Natural killer cell (primary cell): ENCODE measurements around the gene TTC9B. TPM values are rescaled to one million over a fixed set of nuclear protein-coding genes. Genes with fewer than 3 reads are reported as not detected.

Experiments
- ATAC-seq, 3 donors: fragments of 150-1000 bp in 2 of 3; fragments of 200-7000 bp in 1 of 3; cut with Tn5 transposase; 1 replicate in 1 of 3; 2 replicates in 2 of 3; pipeline ENCODE4 v1.10.0; 2021; ENCODE audit warnings: mild to moderate bottlenecking in 2 of 3, moderate library complexity in 2 of 3
- DNase-seq, 2 donors: peaks; one replicate each; pipeline versions ENCODE4 v3.0.0 to v3.0.0-alpha.2; 2013 to 2021; ENCODE audit warnings: mixed read lengths in 1 of 2
- H3K27ac ChIP-seq: one replicate; pipeline ENCODE4 v1.5.1; 2013; ENCODE audit warnings: mild to moderate bottlenecking, low read length
- H3K27me3 ChIP-seq: one replicate; pipeline ENCODE4 v1.6.1; 2013; ENCODE audit warnings: low read length; ENCODE audit not compliant: control insufficient read depth, insufficient read depth
- H3K36me3 ChIP-seq: one replicate; pipeline ENCODE4 v1.6.1; 2013; ENCODE audit warnings: low read length; ENCODE audit not compliant: control insufficient read depth, insufficient read depth
- H3K4me1 ChIP-seq: one replicate; pipeline ENCODE4 v1.6.1; 2013; ENCODE audit warnings: low read length; ENCODE audit not compliant: control insufficient read depth, insufficient read depth
- H3K4me3 ChIP-seq: one replicate; pipeline ENCODE4 v1.5.1; 2013; ENCODE audit warnings: low read length
- H3K9me3 ChIP-seq: one replicate; pipeline ENCODE4 v1.6.1; 2013; ENCODE audit warnings: low read length; ENCODE audit not compliant: control insufficient read depth, insufficient read depth
- H3K27ac Mint-ChIP-seq, 2 donors: one replicate each; pipeline ENCODE4 v1.8.0; 2022; ENCODE audit warnings: mild to moderate bottlenecking in 2 of 2, mixed read lengths in 2 of 2, moderate library complexity in 1 of 2
- H3K27me3 Mint-ChIP-seq, 2 donors: one replicate each; pipeline ENCODE4 v1.8.0; 2022; ENCODE audit warnings: low read depth in 2 of 2, mixed read lengths in 2 of 2
- H3K36me3 Mint-ChIP-seq: one replicate; pipeline ENCODE4 v1.8.0; 2022; ENCODE audit warnings: mixed read lengths
- H3K4me1 Mint-ChIP-seq, 2 donors: one replicate each; pipeline ENCODE4 v1.8.0; 2022; ENCODE audit warnings: mixed read lengths in 2 of 2
- H3K4me3 Mint-ChIP-seq: one replicate; pipeline ENCODE4 v1.8.0; 2022; ENCODE audit warnings: mild to moderate bottlenecking, moderate library complexity, mixed read lengths
- H3K9me3 Mint-ChIP-seq, 2 donors: one replicate each; pipeline ENCODE4 v1.8.0; 2022; ENCODE audit warnings: mixed read lengths in 2 of 2
- CTCF ChIP-seq: fragments of 200-600 bp; IDR thresholded peaks from one replicate; pipeline ENCODE4 v1.8.0; 2022; ENCODE audit warnings: antibody characterized with exemption
- WGBS: methylation state at CpG from one replicate; pipeline ENCODE4 v1.1.7; 2013; ENCODE audit warnings: missing lambda C conversion rate; ENCODE audit not compliant: insufficient coverage; 5-methylcytosine and 5-hydroxymethylcytosine counted together
- intact Hi-C: fragments of 100-400 bp; cut with micrococcal nuclease; formaldehyde crosslinking; loops from one replicate; pipeline ENCODE4 v1.14.2; 2022
- total RNA-seq, 4 donors: library from RNA; stranded (reverse); fragments of 120-200 nt in 1 of 4; gene quantifications; one replicate each; pipeline versions ENCODE4 v1.2.3 to v1.2.4, GENCODE V29; 2013 to 2022

The TTC9B gene
- total RNA-seq, 3 donors from 2014 or later (not counting 1 experiment from before 2014, with no cell fraction given): not detected

GRCh38 chr19:40261631-40262030 is 43.4 kb upstream of the TTC9B start:
- Histone ChIP-seq H3K27me3 (no peaks in the 10 kb centered on the region), H3K27ac (no peak overlapping the region), H3K9me3 (no peaks in the 10 kb centered on the region), H3K4me3 (no peak overlapping the region), H3K36me3 (peaks cover 23% of the 10 kb centered on the region), H3K4me1 (no peaks in the 10 kb centered on the region)
- DNase-seq (no peak), ATAC-seq (no peak)
- no peak for TF ChIP-seq CTCF
- intact Hi-C loops: no loop called here
- Mint-ChIP-seq H3K36me3 (no peaks in the 10 kb centered on the region), H3K4me3 (no peak overlapping the region), H3K9me3 (no peaks in the 10 kb centered on the region), H3K4me1 (peaks cover 44 to 72% of the 10 kb centered on the region in 2 donors), H3K27me3 (no peaks in the 10 kb centered on the region), H3K27ac (peak overlapping the region; percentile 50 to 60)
- 94% methylated on average over 6 of the region's 8 CpGs for WGBS

GRCh38 chr19:40257096-40257517 is 38.9 kb upstream of the TTC9B start:
- intact Hi-C loops: no loop called here
- Histone ChIP-seq H3K36me3 (peaks cover 35% of the 10 kb centered on the region), H3K27ac (no peak overlapping the region), H3K4me3 (no peak overlapping the region), H3K9me3 (no peaks in the 10 kb centered on the region), H3K27me3 (no peaks in the 10 kb centered on the region), H3K4me1 (no peaks in the 10 kb centered on the region)
- no peak overlapping the region for H3K27ac Mint-ChIP-seq
- no peak overlapping the region for H3K4me3 Mint-ChIP-seq
- H3K27me3 Mint-ChIP-seq: no peaks in the 10 kb centered on the region
- no peak for ATAC-seq
- H3K4me1 Mint-ChIP-seq: peaks cover 48 to 73% of the 10 kb centered on the region in 2 donors
- WGBS: 91% methylated on average over 9 of the region's 9 CpGs
- no peaks in the 10 kb centered on the region for H3K9me3 Mint-ChIP-seq
- no peak for TF ChIP-seq CTCF
- DNase-seq: no peak
- peaks cover 6% of the 10 kb centered on the region for H3K36me3 Mint-ChIP-seq

GRCh38 chr19:40256512-40256911 is 38.3 kb upstream of the TTC9B start:
- Histone ChIP-seq H3K27ac (no peak overlapping the region), H3K36me3 (peaks cover 38% of the 10 kb centered on the region), H3K27me3 (no peaks in the 10 kb centered on the region), H3K4me1 (no peaks in the 10 kb centered on the region), H3K4me3 (no peak overlapping the region), H3K9me3 (no peaks in the 10 kb centered on the region)
- Mint-ChIP-seq H3K36me3 (peaks cover 6% of the 10 kb centered on the region), H3K4me3 (no peak overlapping the region), H3K27ac (no peak overlapping the region), H3K9me3 (no peaks in the 10 kb centered on the region), H3K4me1 (peaks cover 46 to 73% of the 10 kb centered on the region in 2 donors), H3K27me3 (no peaks in the 10 kb centered on the region)
- ATAC-seq: no peak
- TF ChIP-seq CTCF: no peak
- intact Hi-C loops: no loop called here
- no peak for DNase-seq
- WGBS: 97% methylated on average over 5 of the region's 8 CpGs

- H3K27ac Mint-ChIP-seq: peak overlapping the region; percentile 36 to 61
- no peaks in the 10 kb centered on the region for H3K4me1 ChIP-seq
- H3K27ac ChIP-seq: no peak overlapping the region
- no peak overlapping the region for H3K4me3 Mint-ChIP-seq
- peaks cover 41% of the 10 kb centered on the region for H3K36me3 ChIP-seq
- TF ChIP-seq CTCF: no peak
- peaks cover 6% of the 10 kb centered on the region for H3K36me3 Mint-ChIP-seq
- H3K9me3 ChIP-seq: no peaks in the 10 kb centered on the region
- peak in 1 of 3 donors; percentile 10 for ATAC-seq
- no peaks in the 10 kb centered on the region for H3K27me3 ChIP-seq
- H3K4me3 ChIP-seq: no peak overlapping the region
- intact Hi-C loops: no loop called here
- 88% methylated on average over 3 of the region's 3 CpGs for WGBS
- no peak for DNase-seq
- H3K27me3 Mint-ChIP-seq: no peaks in the 10 kb centered on the region
- peaks cover 48 to 73% of the 10 kb centered on the region in 2 donors for H3K4me1 Mint-ChIP-seq
- H3K9me3 Mint-ChIP-seq: no peaks in the 10 kb centered on the region
Observed at GRCh38 chr19:40255619-40256166, 37.5 kb upstream of the TTC9B start.
